Common myeloid progenitor, CD34-positive (primary cell): ENCODE data around the gene ASF1B.

Experiments
- CTCF ChIA-PET: fragments of 350-600 bp; sonication (Branson Sonifier 250); formaldehyde crosslinking; loops from one replicate; lab custom pipeline; 2021; ENCODE audit warnings: antibody characterized with exemption; lab: Charles Lee
- POLR2A ChIA-PET: fragments of 350-600 bp; sonication (Branson Sonifier 250); formaldehyde crosslinking; loops from one replicate; lab custom pipeline; 2021; ENCODE audit warnings: antibody characterized with exemption; lab: Charles Lee
- DNase-seq, 3 donors: peaks; one replicate each; pipeline versions ENCODE4 v3.0.0 to v3.0.0-alpha.2; 2013
- H3K27ac ChIP-seq, 2 experiments: 1 replicate in 1 of 2; 2 replicates in 1 of 2; pipeline ENCODE4 v1.7.0; 2013; ENCODE audit warnings: inconsistent platforms in 2 of 2, low read length in 2 of 2, mild to moderate bottlenecking in 2 of 2, low read depth in 1 of 2, moderate library complexity in 1 of 2; ENCODE audit not compliant: severe bottlenecking in 2 of 2, insufficient read depth in 1 of 2, poor library complexity in 1 of 2
- H3K27me3 ChIP-seq, 5 experiments: replicated peaks in 2 of 5; 1 replicate in 3 of 5; 2 replicates in 2 of 5; pipeline versions ENCODE4 v1.6.1 to v1.7.0; 2013; ENCODE audit warnings: low read length in 4 of 5, mild to moderate bottlenecking in 2 of 5, moderate library complexity in 2 of 5, inconsistent platforms in 1 of 5; ENCODE audit not compliant: insufficient read depth in 5 of 5, control insufficient read depth in 4 of 5
- H3K36me3 ChIP-seq, 4 experiments: 1 replicate in 2 of 4; 2 replicates in 2 of 4; pipeline versions ENCODE4 v1.6.1 to v1.7.0; 2013; ENCODE audit warnings: low read length in 3 of 4, control low read depth in 1 of 4, mild to moderate bottlenecking in 1 of 4; ENCODE audit not compliant: control insufficient read depth in 4 of 4, insufficient read depth in 4 of 4
- H3K4me1 ChIP-seq, 4 experiments: 1 replicate in 3 of 4; 2 replicates in 1 of 4; pipeline versions ENCODE4 v1.6.1 to v1.7.1; 2013; ENCODE audit warnings: low read length in 3 of 4, mild to moderate bottlenecking in 3 of 4, control low read depth in 1 of 4, inconsistent platforms in 1 of 4, moderate library complexity in 1 of 4; ENCODE audit not compliant: control insufficient read depth in 4 of 4, insufficient read depth in 4 of 4; ENCODE audit errors: control extremely low read depth in 1 of 4
- H3K4me3 ChIP-seq, 7 experiments: 1 replicate in 4 of 7; 2 replicates in 3 of 7; pipeline versions ENCODE4 v1.5.1 to v1.7.0; 2013; ENCODE audit warnings: mild to moderate bottlenecking in 7 of 7, low read length in 6 of 7, moderate library complexity in 6 of 7, inconsistent platforms in 2 of 7, low read depth in 2 of 7, control low read depth in 1 of 7; ENCODE audit not compliant: insufficient read depth in 4 of 7, control insufficient read depth in 1 of 7; ENCODE audit errors: extremely low read depth in 1 of 7
- H3K9me3 ChIP-seq, 5 experiments: 1 replicate in 4 of 5; 2 replicates in 1 of 5; pipeline versions ENCODE4 v1.6.1 to v1.7.1; 2013; ENCODE audit warnings: low read length in 4 of 5, mild to moderate bottlenecking in 2 of 5, inconsistent platforms in 1 of 5, low read depth in 1 of 5, moderate library complexity in 1 of 5; ENCODE audit not compliant: control insufficient read depth in 4 of 5, insufficient read depth in 2 of 5; ENCODE audit errors: control extremely low read depth in 1 of 5
- WGBS: methylation state at CpG from one replicate; pipeline ENCODE4 v1.1.5; 2013; ENCODE audit not compliant: insufficient coverage; 5-methylcytosine and 5-hydroxymethylcytosine counted together

The ASF1B gene

DNA sequence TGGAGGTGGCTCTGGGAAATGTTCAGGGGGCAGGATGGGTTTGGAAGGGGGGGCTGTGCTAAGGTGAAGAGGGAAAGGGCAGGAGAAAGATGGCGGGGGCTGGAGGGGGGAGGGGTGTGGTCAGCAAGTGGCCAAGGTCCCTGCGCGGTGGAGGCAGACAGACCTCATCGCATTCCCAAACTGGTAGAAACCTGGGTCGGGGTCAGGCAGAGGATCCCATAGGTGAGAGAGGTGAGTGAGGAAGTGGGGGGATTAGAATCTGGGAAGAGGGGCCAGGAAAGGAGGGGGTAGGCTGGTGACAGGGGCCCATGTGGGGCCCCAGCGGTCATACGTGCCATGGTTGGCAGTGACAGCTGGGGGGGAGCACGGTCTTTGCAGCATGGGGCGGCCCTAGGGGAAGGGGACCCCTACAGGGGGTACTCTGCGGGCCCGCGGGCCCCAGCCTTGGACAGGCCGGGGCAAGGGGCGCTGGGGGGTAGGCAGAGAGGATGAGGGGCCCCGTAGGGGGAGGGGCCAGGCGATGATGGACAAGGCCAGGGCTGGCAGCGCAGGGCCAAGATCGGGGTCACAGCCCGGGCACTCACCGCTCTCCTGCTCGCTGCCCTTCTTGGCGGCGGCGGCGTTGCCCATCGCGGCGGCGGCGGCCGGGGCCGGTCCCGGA, 19.3 kb downstream of the ASF1B start:
- H3K4me1 ChIP-seq = peaks cover 7 to 67% (median 31%) of the 10 kb centered on the region in 4 experiments
- H3K27ac ChIP-seq = peak overlapping the region in 1 of 2 experiments; percentile 61
- ChIA-PET CTCF (interaction anchor here (1.2 to 4.5 kb wide), 3 partner anchors 14 to 44 kb away, joined by 5 to 30 read pairs (median 22); partner anchors contain the start of genes ASF1B and MISP3), POLR2A (interaction anchor here (1.0 kb wide), 2 partner anchors 25 to 401 kb away, joined by 3 to 4 read pairs; partner anchors contain the start of gene DNAJB1)
- WGBS = 0% methylated on average over 29 of the region's 33 CpGs
- no peaks in the 10 kb centered on the region for H3K9me3 ChIP-seq
- peak in 2 of 3 donors; percentile 25 to 39 for DNase-seq
- H3K36me3 ChIP-seq = peaks cover 0 to 20% (median 2%) of the 10 kb centered on the region in 4 experiments
- no peaks in the 10 kb centered on the region for H3K27me3 ChIP-seq
- H3K4me3 ChIP-seq = peak overlapping the region; percentile 60 to 86 (median 73)

DNA sequence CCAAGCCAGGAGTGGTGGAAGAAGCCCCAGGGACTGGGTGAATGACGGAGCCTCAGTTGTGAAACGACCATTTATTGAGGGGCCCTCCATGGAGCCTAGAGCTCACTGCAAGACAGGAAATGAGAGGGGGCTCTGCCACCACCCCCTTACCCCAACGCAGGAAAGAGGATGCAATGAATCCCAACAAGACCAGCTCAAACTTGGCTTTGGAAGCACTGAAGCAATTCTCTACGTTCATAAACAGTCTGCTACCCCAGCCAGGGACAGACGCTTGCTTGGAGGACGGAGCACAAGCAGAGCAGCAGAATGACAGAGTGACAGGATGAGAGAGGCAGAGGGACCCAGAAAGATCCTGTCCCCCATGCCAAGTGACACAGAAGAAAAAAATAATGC, 19.9 kb downstream of the ASF1B start:
- peak overlapping the region in 1 of 2 experiments; percentile 61 for H3K27ac ChIP-seq
- WGBS = 64% methylated on average over 4 of the region's 6 CpGs
- ChIA-PET CTCF (interaction anchor here (1.1 to 4.5 kb wide), 7 partner anchors 14 to 36 kb away, joined by 4 to 30 read pairs (median 15); partner anchors contain the start of gene ASF1B), POLR2A (no interaction called here)
- peaks cover 7 to 67% (median 31%) of the 10 kb centered on the region in 4 experiments for H3K4me1 ChIP-seq
- peak overlapping the region in 5 of 7 experiments; percentile 60 to 86 (median 76) for H3K4me3 ChIP-seq
- H3K36me3 ChIP-seq = peaks cover 0 to 18% (median 2%) of the 10 kb centered on the region in 4 experiments
- no peak for DNase-seq
- H3K27me3 ChIP-seq = no peaks in the 10 kb centered on the region
- no peaks in the 10 kb centered on the region for H3K9me3 ChIP-seq

DNA sequence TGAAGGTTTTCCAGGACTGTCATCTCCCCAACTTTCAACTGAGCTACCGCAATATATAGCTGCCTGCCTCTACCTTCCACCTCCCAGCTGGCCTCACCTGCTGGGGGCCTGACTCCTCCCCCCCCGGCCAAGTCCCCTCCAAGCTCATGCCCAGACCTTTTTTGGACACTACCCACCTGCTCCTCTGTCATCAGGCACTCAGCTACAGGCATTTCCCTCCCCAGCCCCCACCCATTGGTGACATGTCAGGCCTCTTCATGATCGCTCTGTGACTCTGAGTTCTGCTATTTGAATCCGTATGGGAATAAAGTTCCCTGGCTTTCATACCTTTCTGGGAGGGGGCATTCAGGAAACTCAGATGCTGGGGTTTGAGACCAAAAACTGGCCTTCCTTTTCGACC, 20.6 kb downstream of the ASF1B start:
- Histone ChIP-seq H3K27ac (no peak overlapping the region), H3K4me1 (peaks cover 7 to 67% (median 31%) of the 10 kb centered on the region in 4 experiments), H3K36me3 (peaks cover 0 to 12% (median 0%) of the 10 kb centered on the region in 4 experiments), H3K9me3 (no peaks in the 10 kb centered on the region), H3K4me3 (no peak overlapping the region), H3K27me3 (no peaks in the 10 kb centered on the region)
- DNase-seq = no peak
- CTCF ChIA-PET = interaction anchor here (0.8 to 4.5 kb wide), 18 partner anchors 9 to 243 kb away, joined by 3 to 30 read pairs (median 4); partner anchors contain the start of genes ASF1B, IL27RA and MISP3
- 100% methylated on average over 5 of the region's 5 CpGs for WGBS
- POLR2A ChIA-PET = interaction anchor here (0.6 kb wide), 1 partner anchor 284 kb away, joined by 3 read pairs; no protein-coding TSS in a partner anchor

DNA sequence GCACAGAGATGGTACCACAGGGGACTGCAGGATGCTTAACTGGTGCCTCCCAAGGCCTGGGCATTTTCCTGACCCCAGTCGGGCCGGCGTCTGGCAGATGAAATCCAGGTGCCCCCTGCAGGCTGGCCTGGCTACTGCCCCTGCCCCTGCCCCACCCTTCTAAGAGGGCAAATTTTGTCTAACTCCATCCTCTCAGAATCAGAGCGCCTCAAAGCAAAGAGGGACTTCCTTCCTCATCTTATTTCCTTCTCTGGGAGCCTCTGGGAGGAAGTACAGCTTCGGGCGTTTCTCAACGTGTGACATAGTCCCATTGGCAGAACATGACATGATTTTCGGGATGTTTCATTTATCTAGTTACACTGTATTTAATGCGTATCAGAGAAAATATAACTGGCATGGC, 21.5 kb downstream of the ASF1B start:
- no peak overlapping the region for H3K4me3 ChIP-seq
- H3K27ac ChIP-seq = no peak overlapping the region
- H3K36me3 ChIP-seq = peaks cover 0 to 4% (median 0%) of the 10 kb centered on the region in 4 experiments
- peak; percentile 71 to 75 (median 72) for DNase-seq
- WGBS = 0% methylated on average over 5 of the region's 9 CpGs
- ChIA-PET CTCF (interaction anchor here (0.6 to 4.5 kb wide), 23 partner anchors 9 to 242 kb away, joined by 3 to 30 read pairs (median 5); partner anchors contain the start of genes ASF1B, IL27RA and MISP3), POLR2A (interaction anchor here (0.6 kb wide), 1 partner anchor 285 kb away, joined by 3 read pairs; no protein-coding TSS in a partner anchor)
- H3K9me3 ChIP-seq = no peaks in the 10 kb centered on the region
- peaks cover 7 to 66% (median 31%) of the 10 kb centered on the region in 4 experiments for H3K4me1 ChIP-seq
- no peaks in the 10 kb centered on the region for H3K27me3 ChIP-seq

DNA sequence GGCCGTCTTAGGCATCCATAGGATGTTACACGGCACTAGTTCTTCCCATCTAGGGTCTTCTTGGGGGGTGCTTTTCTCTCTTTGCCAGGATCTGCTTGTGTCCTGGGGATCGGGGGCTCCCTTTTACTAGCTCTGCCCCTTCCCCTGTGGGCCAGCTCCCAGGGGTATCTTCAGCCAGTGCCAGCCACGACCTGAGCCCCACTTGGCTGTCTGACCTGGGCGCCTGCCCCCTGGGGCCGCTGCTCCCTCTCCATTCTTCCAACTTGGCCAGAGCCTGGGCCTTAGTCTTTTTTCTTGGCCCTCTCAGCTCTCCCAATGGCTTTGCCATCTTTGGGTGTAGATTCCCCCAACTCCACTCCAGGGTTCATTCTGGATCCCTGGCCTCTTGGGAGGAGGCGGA, 21.9 kb downstream of the ASF1B start:
- H3K27ac ChIP-seq = no peak overlapping the region
- H3K36me3 ChIP-seq = peaks cover 0 to under 1% (median 0%) of the 10 kb centered on the region in 4 experiments
- no peak for DNase-seq
- H3K4me3 ChIP-seq = no peak overlapping the region
- CTCF ChIA-PET = interaction anchor here (0.6 to 4.5 kb wide), 23 partner anchors 10 to 235 kb away, joined by 3 to 30 read pairs (median 5); partner anchors contain the start of genes ASF1B, IL27RA and MISP3
- H3K4me1 ChIP-seq = peaks cover 7 to 61% (median 28%) of the 10 kb centered on the region in 4 experiments
- H3K27me3 ChIP-seq = no peaks in the 10 kb centered on the region
- POLR2A ChIA-PET = no interaction called here
- 97% methylated on average over 7 of the region's 7 CpGs for WGBS
- H3K9me3 ChIP-seq = no peaks in the 10 kb centered on the region

DNA sequence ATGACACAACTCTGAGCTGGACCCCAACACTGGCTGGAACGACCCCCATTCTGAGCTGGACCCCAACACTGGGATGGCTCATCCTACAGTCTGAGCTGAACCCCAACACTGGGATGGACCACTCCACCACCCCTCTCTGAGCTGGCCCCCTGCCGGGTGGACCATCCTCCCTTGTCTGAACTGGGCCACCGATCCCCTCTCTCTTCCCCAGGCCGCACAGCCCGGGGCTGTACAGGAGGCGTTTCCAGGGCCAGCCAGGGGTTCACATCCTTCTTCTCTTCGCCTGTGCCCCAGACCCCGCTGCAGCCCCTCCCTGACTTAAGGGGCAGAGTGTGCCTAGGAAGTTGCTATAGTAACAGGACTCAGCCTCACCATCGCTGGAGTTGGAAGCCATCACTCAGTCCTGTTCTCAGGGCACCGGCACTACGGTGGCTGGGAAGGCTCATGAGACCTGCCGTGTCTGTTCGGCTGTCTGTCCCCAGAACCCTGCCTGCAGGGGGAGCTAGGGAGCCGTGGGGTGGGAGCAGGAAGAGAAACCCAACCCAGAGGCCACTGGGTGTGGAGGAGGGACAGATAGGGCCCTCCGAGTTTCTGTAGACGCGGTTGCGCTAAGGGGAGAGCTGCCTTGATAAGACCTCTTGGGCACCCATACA, 22.5 kb downstream of the ASF1B start:
- 90% methylated on average over 18 of the region's 18 CpGs for WGBS
- CTCF ChIA-PET = interaction anchor here (0.6 to 4.5 kb wide), 24 partner anchors 11 to 234 kb away, joined by 3 to 30 read pairs (median 5); partner anchors contain the start of genes ASF1B, IL27RA and MISP3
- H3K27me3 ChIP-seq = no peaks in the 10 kb centered on the region
- H3K4me3 ChIP-seq = no peak overlapping the region
- no peaks in the 10 kb centered on the region for H3K36me3 ChIP-seq
- DNase-seq = peak; percentile 73 to 77 (median 74)
- no peak overlapping the region for H3K27ac ChIP-seq
- peaks cover 3 to 56% (median 22%) of the 10 kb centered on the region in 4 experiments for H3K4me1 ChIP-seq
- POLR2A ChIA-PET = no interaction called here
- H3K9me3 ChIP-seq = no peaks in the 10 kb centered on the region
